LNCAP (cell line): ENCODE measurements around the gene RMDN3.

Experiments used
- TF ChIP-seq, protein P1 (sequence below): fragments of 450-650 bp; IDR thresholded peaks from 2 replicates; pipeline ENCODE4 v1.5.1; 2017; ENCODE audit warnings: mild to moderate bottlenecking

The RMDN3 gene

DNA sequence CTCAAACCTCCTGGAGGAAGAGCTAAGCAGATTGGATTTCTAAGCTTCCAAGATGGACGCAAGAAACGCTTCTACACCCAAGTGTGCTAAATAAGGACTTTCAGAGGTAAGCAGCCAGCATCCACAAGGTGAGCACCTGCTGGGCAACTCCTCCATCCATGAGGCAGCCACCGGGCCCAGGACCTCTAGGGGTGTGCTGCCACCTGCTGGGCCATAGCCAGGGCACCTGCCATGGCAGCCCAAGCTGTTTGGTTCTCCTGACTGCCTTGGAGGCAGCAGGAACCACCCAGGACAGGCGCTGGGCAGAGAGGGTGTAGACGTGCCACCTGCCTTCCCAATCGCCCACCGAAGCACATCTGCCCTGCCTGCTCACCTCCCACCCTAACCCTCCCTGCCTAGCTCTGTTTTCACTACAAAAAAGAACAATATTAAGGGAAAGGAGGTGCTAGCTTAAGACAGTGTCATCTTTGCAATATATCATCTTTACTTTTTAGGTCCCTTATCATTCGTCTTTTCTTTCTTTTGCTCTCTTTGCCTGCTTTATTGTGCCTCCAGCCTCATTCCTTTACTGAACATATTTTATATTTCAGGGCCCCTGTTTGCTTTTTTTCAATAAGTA, 27.7 kb upstream of the RMDN3 start:
- TF ChIP-seq, protein P1, sequence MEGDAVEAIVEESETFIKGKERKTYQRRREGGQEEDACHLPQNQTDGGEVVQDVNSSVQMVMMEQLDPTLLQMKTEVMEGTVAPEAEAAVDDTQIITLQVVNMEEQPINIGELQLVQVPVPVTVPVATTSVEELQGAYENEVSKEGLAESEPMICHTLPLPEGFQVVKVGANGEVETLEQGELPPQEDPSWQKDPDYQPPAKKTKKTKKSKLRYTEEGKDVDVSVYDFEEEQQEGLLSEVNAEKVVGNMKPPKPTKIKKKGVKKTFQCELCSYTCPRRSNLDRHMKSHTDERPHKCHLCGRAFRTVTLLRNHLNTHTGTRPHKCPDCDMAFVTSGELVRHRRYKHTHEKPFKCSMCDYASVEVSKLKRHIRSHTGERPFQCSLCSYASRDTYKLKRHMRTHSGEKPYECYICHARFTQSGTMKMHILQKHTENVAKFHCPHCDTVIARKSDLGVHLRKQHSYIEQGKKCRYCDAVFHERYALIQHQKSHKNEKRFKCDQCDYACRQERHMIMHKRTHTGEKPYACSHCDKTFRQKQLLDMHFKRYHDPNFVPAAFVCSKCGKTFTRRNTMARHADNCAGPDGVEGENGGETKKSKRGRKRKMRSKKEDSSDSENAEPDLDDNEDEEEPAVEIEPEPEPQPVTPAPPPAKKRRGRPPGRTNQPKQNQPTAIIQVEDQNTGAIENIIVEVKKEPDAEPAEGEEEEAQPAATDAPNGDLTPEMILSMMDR, result peak; percentile 91

DNA sequence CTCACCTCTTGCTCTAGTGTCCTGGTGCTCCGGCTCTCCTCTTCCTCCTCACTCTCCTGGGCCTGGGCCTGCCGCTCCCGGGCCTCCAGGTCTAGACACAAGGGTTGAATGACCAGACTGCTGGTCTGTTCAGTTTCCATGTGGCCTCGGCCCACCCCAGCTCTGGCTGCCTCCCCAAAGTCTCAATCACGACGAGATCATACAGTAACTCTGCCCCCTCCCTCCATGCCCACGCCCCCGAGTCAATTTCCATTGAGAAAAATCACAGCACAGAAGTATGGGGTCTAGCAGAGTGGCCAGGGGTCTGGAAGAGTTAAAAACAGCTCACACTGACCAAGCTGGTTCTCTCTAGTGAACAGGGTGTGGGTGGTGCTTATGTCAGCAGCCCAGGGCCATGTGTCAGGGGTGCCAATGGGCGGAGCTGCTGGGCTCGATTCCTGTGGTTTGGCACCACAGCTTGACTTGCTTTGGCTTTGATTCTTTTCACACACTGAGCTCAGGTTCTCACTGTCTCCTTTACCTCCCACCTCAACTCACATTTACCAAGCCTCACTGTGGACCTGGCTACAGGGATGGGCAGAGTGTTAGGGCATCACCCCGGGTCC, 21.6 kb upstream of the RMDN3 start:
- TF ChIP-seq, protein P1, result no peak

DNA sequence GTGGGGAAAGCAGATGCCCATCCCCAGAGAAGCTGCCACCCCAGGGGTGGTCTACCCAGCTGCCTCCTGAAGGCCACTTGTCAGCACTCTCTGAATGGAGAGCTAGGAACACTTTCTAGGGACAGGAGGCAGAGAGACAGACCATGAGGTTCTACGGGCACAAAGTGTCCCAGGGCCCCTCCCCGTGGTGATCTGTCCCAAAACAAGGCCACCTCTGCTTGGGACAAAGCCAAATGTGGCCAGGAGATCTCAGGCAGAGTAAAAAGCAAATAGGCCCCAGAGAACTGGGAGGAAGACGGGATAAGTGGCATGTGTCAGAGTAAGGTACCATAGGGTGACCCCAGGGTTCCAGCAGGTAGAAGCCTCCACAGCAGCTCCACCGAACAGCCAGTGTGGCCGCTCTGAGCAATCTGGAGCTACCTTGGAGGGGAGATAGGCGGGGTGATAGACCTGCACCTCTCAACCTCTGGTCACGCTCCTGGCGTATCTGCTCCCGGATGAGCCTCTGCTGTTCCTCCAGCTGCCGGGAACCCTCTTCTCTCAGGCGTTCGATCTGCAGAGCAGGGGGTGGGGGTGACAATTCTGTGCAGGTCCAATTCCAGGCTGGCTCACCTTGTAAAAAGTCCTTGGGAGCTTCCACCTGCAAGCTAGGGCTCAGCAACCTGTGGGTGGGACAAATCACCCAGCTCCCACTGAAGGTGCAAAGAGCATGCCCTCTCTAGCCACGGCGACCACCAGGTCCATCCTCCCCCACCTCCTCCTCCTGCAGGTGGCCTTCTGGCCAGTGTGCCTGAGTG, 20.9 kb upstream of the RMDN3 start:
- TF ChIP-seq, protein P1, result no peak

DNA sequence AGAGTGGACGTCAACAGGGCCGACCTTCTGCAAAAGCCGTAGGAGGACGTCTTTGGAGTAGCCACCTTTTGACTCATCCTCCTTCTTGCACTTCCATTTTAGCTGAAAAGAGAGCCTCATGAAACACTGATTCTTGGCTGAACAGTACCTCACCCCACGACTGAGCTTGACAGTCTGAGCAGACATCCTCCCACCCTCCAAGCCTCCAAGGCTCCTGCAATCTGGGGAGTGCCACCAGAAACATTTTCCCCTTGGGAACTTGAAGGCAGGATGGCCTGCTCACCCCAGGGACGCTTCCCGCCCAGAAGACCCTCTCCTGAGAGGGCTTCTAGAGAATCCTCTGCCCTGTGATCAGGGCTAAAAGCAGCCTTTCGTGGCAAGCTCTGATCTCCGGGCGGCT, 20.0 kb upstream of the RMDN3 start:
- TF ChIP-seq, protein P1, result no peak

DNA sequence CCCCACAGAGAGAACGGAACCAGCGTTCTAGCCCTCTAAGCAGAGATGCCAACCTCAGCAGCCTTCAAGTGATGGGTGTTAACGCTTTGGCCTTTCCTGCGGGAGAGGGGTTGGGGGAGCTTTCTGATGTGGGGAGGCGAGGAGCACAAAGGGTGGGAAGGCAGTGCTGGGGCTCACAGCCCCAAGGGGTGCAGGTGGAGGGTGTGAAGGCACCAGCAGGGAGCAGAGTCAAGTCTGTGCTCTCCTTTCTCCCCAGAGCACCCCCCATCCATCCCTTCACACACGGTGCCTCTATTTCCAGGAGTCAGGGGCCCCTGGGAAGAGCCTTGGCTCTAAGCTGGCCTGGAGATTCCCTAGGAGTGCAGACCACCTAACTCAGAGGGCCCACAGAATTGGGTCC, 18.8 kb upstream of the RMDN3 start:
- TF ChIP-seq, protein P1, result no peak

DNA sequence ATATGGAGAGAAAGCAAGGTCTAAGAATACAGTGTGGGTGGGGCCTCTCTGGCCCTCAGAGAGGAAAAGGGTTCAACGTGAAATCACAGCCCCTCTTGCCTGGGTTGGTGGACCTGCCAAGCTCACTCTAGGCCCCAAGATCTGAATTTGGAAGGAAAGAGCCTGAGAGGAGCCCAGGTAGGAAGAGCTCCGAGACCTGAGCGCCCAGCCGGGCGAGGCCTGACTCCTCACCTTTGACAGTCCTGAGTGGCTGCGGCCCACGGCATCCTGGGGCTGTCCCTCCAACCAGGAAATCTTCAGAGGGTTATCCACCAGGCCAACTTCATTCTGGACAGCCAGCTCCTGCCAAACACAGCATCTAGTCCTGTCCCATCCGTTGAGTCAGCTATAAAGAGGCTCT, 18.4 kb upstream of the RMDN3 start:
- TF ChIP-seq, protein P1, result no peak

DNA sequence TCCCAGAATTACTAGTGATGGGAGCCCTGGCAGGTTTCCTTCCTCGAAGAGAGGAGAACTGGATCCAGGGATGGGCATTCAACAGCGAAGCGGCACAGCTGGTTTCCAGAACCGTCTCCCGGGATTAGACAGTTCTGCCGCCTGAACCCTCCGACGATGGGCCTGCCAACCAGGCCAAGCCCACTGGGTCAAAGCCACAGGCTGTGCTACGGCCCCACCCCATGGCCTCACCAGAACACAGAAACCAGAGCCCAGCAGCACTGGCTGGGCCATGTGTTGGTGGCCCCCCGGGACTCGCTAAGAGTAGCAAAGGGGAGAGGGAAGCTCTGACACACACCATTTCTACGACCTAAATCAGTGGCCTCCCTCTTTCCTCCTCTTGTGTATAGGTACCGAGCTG, 17.0 kb upstream of the RMDN3 start:
- TF ChIP-seq, protein P1, result no peak
